ENCODE measurements around the gene RAMACL.

The RAMACL gene

GRCh38 chr6:166572370-166573261 lies 13.9 kb downstream of the RAMACL start:
- no peak for DNase-seq

- DNase-seq = no peak
Measured at GRCh38 chr6:166570929-166571713, 15.4 kb downstream of the RAMACL start.

DNA sequence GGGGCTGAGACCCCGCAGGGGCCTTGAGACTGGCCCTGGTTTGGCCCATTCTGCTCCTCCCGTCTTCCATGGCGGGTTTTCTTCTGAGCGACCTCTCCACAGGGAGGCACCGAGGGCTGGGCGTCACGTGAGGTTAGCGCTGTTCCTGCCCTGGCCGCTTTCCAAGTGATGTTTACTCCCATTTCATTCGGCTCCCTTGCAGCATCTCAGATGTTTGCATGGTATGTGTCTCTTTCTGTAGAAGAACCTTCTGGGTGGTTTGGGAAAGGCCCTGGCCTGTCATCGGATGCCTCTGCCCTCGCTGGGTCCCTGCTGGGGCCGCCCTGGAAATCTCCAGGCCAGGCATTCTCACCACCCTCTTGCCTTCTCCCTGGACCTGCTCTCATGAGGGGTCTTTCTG lies 17.3 kb downstream of the RAMACL start:
- DNase-seq = no peak

DNA sequence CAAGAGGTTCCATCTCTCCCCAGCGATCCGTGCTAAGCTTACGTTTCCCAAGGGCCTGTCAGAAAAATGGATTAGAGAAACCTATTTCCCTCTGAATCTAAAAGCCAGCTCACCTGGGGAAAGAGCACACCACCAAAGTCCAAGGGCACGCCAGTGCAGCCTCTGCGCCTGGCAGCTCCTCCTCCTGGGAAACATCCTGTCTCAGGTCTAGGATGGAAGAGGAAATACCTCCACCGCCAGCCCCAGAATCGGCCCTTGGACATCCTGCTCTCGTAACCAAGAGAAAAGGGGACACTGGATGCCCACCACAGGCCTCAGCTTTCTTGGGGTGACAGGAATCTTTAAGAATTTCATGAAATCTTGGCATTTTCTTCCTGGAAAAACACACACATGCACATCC lies 18.7 kb downstream of the RAMACL start:
- DNase-seq = no peak

DNA sequence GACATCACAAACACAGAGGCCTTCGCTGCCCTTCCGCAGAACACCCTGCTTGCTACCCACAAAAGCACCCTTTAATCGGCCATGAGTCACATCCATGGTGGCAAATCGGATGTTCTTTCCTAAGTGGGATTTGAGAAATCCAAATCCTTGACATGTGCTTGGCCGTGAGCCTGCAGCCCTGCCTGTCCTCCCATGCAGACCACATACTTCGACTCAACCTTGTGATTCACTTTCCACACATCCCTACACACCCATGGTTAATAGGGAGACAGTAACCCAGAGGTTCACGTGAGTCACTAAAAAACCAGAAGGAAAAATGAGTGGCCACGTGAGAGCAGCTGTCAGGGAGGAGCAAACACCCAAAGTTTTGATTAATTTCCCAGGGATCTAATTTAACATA lies 19.4 kb downstream of the RAMACL start:
- DNase-seq = no peak

GRCh38 chr6:166566026-166567011 lies 20.2 kb downstream of the RAMACL start:
- DNase-seq = no peak

GRCh38 chr6:166565084-166565967 lies 21.2 kb downstream of the RAMACL start:
- DNase-seq = no peak

GRCh38 chr6:166563805-166564204 lies 22.7 kb downstream of the RAMACL start:
- DNase-seq = no peak

- no peak for DNase-seq
Measured at GRCh38 chr6:166563200-166563599, 23.3 kb downstream of the RAMACL start.

- DNase-seq = no peak
Measured at GRCh38 chr6:166562726-166563125, 23.8 kb downstream of the RAMACL start.

DNA sequence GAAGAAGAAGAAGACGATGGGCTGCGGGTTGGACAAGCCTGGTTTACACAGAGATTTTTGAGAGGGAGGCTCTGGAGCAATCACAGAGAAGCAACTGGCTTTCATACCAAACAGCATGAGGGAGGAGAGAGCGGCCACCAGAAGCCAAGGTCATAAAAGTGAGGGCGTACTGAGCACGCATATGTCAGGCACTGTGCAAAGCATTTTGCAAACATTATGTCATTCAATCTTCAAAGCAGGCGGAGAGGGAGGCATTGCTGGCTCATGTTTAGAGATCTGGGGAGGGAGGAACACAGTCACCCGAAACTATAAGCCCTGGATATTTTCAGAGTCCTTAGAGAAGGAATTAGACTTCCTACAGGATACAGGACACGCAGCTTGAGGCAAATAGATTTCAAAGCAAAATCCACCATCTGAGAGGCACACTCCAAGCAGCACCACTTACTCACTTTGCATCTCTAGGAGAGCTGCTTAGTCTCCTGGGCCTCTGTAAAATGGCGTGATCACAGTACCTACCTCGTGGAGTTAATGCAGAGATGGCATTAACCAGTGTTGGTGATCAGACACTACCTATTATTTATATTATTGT lies 24.6 kb downstream of the RAMACL start:
- DNase-seq = no peak

- DNase-seq = no peak
Measured at GRCh38 chr6:166560222-166560621, 26.3 kb downstream of the RAMACL start.

- no peak for DNase-seq
Measured at GRCh38 chr6:166559662-166560061, 26.8 kb downstream of the RAMACL start.

GRCh38 chr6:166559211-166559610 lies 27.3 kb downstream of the RAMACL start:
- DNase-seq = no peak

DNA sequence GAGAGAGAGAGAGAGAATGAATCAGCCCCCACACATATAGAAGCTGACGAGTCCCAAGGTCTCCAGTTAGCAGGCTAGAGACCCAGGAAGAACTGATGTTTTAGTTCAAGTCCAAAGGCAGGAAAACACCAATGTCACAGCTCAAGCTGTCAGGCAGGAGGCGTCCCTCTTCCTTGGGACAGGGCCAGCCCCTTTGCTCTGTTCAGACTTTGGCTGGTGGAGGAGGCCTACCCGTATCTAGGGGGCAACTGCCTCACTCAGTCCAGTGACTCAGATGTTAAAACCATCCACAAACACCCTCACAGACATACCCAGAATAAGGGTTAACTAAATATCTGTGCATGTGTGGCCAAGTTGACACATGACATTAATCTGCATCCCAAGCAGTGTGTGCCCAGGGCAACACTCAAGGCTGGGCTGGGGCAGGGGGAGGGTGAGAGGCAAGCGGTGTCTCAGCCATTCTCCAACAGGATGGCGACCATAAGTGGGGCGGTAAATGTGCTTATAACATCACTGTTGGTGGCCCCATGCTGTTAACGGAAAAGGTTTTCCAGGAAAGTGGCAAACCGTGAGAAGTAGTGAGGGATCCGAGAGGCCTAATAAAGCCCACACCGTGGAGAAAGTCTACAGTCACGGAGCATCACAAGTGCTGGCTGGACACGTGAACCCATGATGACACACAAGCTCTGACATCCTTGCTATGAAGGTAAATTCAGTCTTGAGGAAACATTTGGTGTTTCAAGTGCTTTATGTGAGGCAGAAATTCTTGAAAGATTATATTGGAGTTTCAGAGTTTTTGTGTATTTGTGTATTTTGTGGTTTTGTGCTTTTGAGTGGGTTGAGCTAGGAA lies 28.1 kb downstream of the RAMACL start:
- DNase-seq = no peak

GRCh38 chr6:166556863-166557322 lies 29.6 kb downstream of the RAMACL start:
- no peak for DNase-seq

- no peak for DNase-seq
Measured at GRCh38 chr6:166556336-166556735, 30.1 kb downstream of the RAMACL start.

DNA sequence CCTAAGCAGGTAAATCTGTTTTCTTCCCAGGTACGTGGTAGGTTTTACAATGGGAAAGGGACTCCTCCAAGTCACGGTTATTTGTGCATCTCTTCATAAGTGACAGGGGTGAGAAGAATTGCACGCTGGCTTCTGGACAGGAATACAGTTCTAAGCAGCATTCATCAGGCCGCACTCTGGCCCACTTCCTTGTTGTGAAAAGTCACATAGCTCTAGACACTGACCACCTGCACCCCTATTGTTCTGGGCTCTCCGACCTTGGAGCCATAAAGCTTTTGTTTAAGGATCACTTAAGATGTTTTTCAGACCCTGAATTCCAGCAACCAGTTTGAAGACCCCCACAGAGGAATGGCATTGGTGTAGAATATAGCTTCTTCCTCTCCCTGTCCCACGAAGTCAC lies 31.4 kb downstream of the RAMACL start:
- no peak for DNase-seq

GRCh38 chr6:166554316-166554715 lies 32.2 kb downstream of the RAMACL start:
- DNase-seq = no peak

GRCh38 chr6:166553563-166554271 lies 32.8 kb downstream of the RAMACL start:
- no peak for DNase-seq

All from activated effector memory CD4-positive, alpha-beta T cell treated with Interleukin-2 at 50 U/mL for 16 hours (primary cell).